HUES6 (cell line): ENCODE results near the gene ATXN2.
"Not testable (repeated sequence)": the region's sequence is repeated elsewhere in the genome, so short reads cannot be mapped to it uniquely, and the experiment has no call there.

Source experiments
- H3K27ac ChIP-seq: 2 replicates; pipeline ENCODE4 v1.7.0; 2013; ENCODE audit warnings: low read depth, mild to moderate bottlenecking, low read length, inconsistent platforms
- H3K27me3 ChIP-seq: 2 replicates; pipeline ENCODE4 v1.6.1; 2013; ENCODE audit warnings: low read length; ENCODE audit not compliant: control insufficient read depth, insufficient read depth
- H3K36me3 ChIP-seq: 2 replicates; pipeline ENCODE4 v1.6.1; 2013; ENCODE audit warnings: low read length; ENCODE audit not compliant: control insufficient read depth, insufficient read depth
- H3K4me1 ChIP-seq: 2 replicates; pipeline ENCODE4 v1.6.1; 2013; ENCODE audit warnings: low read length; ENCODE audit not compliant: control insufficient read depth, insufficient read depth
- H3K4me3 ChIP-seq: 2 replicates; pipeline ENCODE4 v1.5.1; 2013; ENCODE audit warnings: low read depth, low read length
- H3K9ac ChIP-seq: one replicate; pipeline ENCODE4 v1.6.1; 2013; ENCODE audit warnings: mild to moderate bottlenecking, low read length
- H3K9me3 ChIP-seq: 2 replicates; pipeline ENCODE4 v1.6.1; 2013; ENCODE audit warnings: low read depth, low read length; ENCODE audit not compliant: control insufficient read depth, insufficient read depth

Gene ATXN2

DNA sequence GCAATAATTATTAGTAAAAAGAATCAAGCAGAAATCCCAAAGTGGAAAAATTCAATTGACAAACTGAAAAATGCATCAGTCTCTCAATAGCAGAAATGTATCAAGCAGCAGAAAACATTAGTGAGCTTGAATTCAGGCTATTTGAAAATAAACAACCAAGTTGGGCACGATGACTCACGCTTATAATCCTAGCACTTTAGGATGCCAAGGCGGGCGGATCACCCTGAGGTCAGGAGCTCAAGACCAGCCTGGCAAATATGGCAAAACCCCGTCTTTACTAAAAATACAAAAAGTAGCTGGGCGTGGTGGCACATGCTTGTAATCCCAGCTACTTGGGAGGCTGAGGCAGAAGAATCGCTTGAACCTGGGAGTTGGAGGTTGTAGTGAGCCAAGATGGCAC, 106.1 kb downstream of the ATXN2 start:
- not testable (repeated sequence) for H3K27ac ChIP-seq, H3K27me3 ChIP-seq, H3K9ac ChIP-seq, H3K4me3 ChIP-seq, H3K4me1 ChIP-seq, H3K9me3 ChIP-seq
- H3K36me3 ChIP-seq = peaks cover 66% of the 10 kb centered on the region

DNA sequence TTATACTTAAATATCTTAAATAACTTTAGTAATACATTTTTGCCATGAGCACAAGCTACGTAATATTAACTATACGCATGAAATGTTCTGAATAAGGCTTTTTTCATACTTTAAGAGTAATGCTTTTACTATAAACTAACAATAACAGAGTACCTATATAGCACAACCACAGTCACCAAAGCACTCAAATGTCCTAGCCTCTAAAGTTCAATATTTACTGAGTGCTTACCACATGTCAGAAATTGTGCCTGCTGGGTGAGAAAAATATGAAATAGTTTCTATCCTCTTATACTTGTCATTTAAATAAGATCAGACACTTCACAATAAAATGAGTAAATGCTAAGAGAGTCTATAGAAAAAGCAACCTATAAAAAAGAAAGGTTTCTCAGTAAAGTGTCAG, 110.3 kb downstream of the ATXN2 start:
- Histone ChIP-seq H3K4me1 (no peaks in the 10 kb centered on the region), H3K27ac (no peak overlapping the region), H3K9ac (no peak overlapping the region), H3K4me3 (no peak overlapping the region), H3K36me3 (peaks cover 85% of the 10 kb centered on the region), H3K27me3 (no peaks in the 10 kb centered on the region), H3K9me3 (no peaks in the 10 kb centered on the region)

DNA sequence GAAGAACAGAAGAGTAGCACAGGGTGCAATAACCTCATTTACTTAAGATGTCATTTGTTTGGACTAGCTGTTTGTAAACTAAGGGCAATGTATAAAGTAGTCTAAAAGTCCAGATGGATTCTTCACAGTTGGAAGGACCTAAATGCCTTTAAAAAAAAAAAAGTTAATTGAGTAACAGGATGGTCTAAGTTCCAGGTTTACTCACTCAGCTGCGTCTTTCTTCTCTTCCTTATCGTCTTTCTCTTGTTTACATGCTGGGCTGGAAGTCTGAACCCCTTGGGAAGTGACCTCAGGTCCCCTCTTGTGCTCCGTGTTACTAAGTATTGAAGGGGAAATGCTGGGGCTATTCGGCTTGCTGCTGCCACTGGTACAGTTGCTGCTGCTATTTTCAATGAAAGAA, 110.8 kb downstream of the ATXN2 start:
- Histone ChIP-seq H3K27me3 (no peaks in the 10 kb centered on the region), H3K4me1 (no peaks in the 10 kb centered on the region), H3K27ac (no peak overlapping the region), H3K4me3 (no peak overlapping the region), H3K9me3 (no peaks in the 10 kb centered on the region), H3K9ac (no peak overlapping the region), H3K36me3 (peaks cover 87% of the 10 kb centered on the region)

DNA sequence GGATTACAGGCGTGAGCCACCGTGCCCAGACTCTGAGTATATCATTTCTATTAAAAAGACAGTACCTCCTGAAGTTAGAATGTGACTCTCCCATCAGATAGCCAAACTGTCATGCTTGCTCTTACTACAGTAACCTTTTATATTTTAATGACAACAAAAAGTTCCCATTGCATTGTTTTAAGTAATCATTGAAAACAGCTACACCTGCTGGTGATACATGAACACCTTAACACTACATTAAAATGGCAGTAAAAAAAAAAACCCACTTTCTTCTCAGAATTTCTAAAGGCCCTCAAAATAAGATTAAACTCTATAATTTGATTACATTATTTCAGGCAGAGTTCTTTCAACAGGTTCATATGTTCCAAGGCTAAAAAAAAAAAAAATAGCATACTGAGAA, 116.7 kb downstream of the ATXN2 start:
- Histone ChIP-seq H3K9me3 (no peaks in the 10 kb centered on the region), H3K27me3 (no peaks in the 10 kb centered on the region), H3K9ac (no peak overlapping the region), H3K4me3 (no peak overlapping the region), H3K27ac (no peak overlapping the region), H3K4me1 (no peaks in the 10 kb centered on the region), H3K36me3 (peaks cover 91% of the 10 kb centered on the region)

DNA sequence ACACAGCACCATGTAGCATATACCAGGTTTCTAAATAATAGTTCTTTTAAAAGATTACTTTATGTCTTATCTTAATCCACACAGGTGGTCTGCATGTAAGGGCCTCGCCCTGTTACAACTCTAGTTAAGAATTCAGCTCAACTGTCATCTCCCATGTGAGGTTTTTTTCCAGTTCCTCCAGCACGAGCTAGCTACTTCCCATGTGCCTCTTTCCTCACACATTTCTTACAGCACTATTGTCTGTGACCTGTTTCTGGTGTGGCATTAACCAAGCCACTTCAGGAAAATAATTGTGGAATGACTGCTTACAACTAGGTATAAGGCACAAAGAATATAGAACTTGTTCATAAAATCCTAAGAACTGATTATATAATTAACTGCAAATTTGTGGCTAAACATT, 127.9 kb downstream of the ATXN2 start:
- H3K36me3 ChIP-seq = peaks cover 55% of the 10 kb centered on the region
- no peak overlapping the region for H3K4me3 ChIP-seq
- no peaks in the 10 kb centered on the region for H3K9me3 ChIP-seq
- H3K27me3 ChIP-seq = no peaks in the 10 kb centered on the region
- H3K9ac ChIP-seq = no peak overlapping the region
- H3K27ac ChIP-seq = no peak overlapping the region
- H3K4me1 ChIP-seq = no peaks in the 10 kb centered on the region

DNA sequence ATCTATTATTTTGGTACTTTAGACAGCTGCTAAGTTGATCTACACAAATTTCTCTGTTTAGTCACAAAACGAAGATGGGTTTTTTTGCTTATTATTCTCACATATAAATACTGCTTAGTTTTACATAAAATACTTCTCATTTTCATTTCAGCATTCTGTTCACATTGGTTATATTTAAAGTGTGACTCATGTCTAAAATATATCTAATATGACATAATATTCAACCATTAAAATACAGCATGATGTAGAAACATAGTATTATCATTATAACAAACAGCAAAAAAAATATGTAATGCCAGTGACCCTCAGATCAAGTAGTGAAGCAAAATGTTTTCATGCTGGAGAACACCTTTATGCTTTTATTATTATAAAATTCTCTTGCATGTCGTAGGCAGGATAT, 129.7 kb downstream of the ATXN2 start:
- Histone ChIP-seq H3K4me3 (no peak overlapping the region), H3K9me3 (no peaks in the 10 kb centered on the region), H3K27me3 (no peaks in the 10 kb centered on the region), H3K27ac (no peak overlapping the region), H3K4me1 (no peaks in the 10 kb centered on the region), H3K9ac (no peak overlapping the region), H3K36me3 (peaks cover 50% of the 10 kb centered on the region)

DNA sequence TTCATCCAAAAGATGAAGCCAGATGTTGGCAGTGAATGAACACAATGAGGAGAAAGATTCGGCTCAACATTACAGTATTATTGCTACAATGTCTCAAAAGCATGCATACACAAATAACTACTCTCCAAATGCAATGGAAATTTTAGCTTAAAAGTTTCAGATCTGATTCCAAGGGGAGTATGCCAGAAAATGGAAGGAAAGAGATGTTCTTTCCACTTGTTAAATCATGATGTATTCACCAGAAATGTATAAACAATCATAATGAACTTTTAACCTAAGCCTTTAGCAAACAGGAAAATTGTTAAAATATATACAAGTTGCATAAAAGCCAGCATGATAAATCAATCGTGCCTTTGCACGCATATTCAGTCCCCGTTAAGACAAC, 131.3 kb downstream of the ATXN2 start:
- no peaks in the 10 kb centered on the region for H3K9me3 ChIP-seq
- no peak overlapping the region for H3K4me3 ChIP-seq
- peaks cover 51% of the 10 kb centered on the region for H3K36me3 ChIP-seq
- H3K27ac ChIP-seq = no peak overlapping the region
- no peaks in the 10 kb centered on the region for H3K4me1 ChIP-seq
- no peaks in the 10 kb centered on the region for H3K27me3 ChIP-seq
- no peak overlapping the region for H3K9ac ChIP-seq

DNA sequence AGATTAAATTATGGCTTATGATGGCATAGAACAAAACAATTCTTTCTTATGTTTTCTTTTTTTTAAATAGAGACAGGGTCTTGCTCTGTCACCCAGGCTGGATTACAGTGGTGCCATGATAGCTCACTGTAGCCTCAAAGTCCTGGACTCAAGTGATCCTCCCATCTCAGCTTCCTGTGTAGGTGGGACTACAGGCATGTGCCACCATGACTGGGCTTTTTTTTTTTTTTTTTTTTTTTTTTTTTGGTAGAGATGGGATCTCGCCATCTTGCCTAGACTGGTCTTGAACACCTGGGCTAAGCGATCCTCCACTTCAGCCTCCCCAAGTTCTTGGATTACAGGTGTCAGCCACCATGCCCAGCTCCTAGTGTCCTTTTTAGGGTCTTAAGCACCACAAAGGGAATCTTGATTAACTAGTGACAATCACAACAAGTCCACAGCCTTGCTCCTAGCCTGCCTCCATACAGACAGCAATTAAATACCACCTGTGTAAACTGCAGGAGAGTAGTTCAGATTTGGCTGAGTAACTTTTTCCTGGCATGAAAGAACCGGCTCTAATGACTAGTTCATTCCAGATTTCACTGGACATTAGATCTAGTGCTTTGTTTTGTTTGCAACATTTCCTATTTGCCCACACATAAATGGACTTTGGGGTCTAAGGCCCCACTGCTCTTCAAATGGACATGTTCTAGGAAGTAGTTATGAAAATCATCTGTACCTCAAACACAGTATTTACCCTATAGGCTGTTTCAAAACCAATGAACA, 131.8 kb downstream of the ATXN2 start:
- Histone ChIP-seq H3K27ac (no peak overlapping the region), H3K27me3 (no peaks in the 10 kb centered on the region), H3K9ac (no peak overlapping the region), H3K36me3 (peaks cover 51% of the 10 kb centered on the region), H3K4me1 (no peaks in the 10 kb centered on the region), H3K9me3 (no peaks in the 10 kb centered on the region), H3K4me3 (no peak overlapping the region)

DNA sequence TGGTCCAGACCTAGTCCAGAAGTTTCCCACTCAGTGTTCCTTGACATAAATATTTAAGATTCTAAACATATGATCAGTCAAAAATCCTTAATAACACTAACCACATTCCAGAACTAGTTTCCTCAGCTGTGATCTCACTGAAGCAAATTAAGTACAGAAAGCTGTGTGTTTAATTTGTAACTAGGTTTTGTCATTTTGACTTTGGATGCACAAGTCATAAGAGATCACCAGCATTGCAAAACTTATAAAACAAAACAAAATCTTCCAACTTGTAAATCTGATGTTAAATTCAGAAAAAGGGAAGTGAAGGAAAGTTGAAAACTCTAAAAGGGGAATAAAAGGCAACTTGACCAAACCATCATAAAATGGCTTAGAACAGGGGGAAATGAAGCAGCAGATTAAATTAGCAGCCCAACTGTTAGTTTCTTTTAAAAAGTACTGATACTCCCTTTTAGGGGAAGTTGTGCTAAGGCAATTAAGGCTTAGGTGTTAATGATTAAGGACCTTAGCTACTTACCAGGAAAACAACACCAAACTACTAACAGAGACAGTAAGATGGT, 136.8 kb downstream of the ATXN2 start:
- no peak overlapping the region for H3K27ac ChIP-seq
- H3K27me3 ChIP-seq = no peaks in the 10 kb centered on the region
- H3K4me1 ChIP-seq = no peaks in the 10 kb centered on the region
- H3K4me3 ChIP-seq = no peak overlapping the region
- H3K36me3 ChIP-seq = peaks cover 33% of the 10 kb centered on the region
- H3K9me3 ChIP-seq = no peaks in the 10 kb centered on the region
- no peak overlapping the region for H3K9ac ChIP-seq

DNA sequence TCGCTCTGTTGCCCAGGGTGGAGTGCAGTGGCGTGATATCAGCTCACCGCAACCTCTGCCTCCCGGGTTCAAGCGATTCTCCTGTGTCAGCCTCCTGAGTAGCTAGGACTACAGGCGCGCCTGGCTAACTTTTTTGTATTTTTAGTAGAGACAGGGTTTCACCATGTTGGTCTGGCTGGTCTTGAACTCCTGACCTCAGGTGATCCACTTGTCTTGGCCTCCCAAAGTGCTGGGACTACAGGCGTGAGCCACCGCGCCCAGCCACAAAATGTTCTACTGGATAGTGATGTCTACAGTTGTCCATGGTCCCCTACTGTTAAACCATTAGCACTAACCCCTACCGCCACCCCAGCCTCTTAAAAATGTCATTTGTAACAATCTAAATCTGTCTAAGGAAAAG, 139.0 kb downstream of the ATXN2 start:
- H3K9ac ChIP-seq, H3K4me1 ChIP-seq, H3K27me3 ChIP-seq, H3K27ac ChIP-seq, H3K9me3 ChIP-seq, H3K4me3 ChIP-seq: not testable (repeated sequence)
- peaks cover 50% of the 10 kb centered on the region for H3K36me3 ChIP-seq

DNA sequence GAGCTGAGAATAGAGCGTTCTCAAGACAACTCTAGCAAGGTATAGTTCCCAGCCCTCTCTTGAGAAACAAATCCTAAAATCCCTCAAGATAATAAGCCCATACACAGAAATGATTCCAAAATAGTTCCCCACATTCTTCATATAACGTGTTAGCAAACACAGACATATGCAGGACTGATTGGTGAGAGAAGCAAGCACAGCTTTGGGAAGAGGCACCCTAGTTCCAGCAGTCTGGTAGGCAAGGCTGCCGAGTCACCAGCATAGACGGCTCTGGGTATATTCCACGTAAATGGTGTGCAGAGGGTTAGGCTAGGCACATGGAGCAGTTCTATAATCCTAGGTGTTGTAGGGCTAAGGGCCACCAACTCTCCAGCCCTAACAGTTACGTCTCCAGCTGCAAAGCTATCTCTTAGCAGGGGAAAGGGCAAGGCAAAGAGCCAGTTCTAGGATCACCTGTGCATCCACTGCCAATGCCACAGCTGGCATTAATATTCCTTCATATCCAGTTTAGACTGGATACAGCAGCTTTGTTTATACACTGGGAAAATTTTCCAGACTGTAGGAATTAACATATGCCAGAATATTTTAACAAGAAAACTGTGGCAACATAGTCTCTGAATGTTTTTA, 140.5 kb downstream of the ATXN2 start:
- Histone ChIP-seq H3K27ac (no peak overlapping the region), H3K9me3 (no peaks in the 10 kb centered on the region), H3K4me3 (no peak overlapping the region), H3K27me3 (no peaks in the 10 kb centered on the region), H3K9ac (no peak overlapping the region), H3K36me3 (peaks cover 58% of the 10 kb centered on the region), H3K4me1 (no peaks in the 10 kb centered on the region)
